ENCODE data around the gene CAMK1D.

The CAMK1D gene

GRCh38 chr10:12377658-12378290, 28.4 kb downstream of the CAMK1D start:
- Mint-ChIP-seq H3K27me3 (no peaks in the 10 kb centered on the region), H3K4me3 (no peak overlapping the region), H3K4me1 (peaks cover 13% of the 10 kb centered on the region), H3K9me3 (no peaks in the 10 kb centered on the region), H3K27ac (peak overlapping the region; percentile 63 to 83)
- no peak for ATAC-seq
- no peak for DNase-seq

- no peak overlapping the region for H3K4me3 Mint-ChIP-seq
- H3K27ac Mint-ChIP-seq: peak overlapping the region in 1 of 2 donors; percentile 48
- no peaks in the 10 kb centered on the region for H3K27me3 Mint-ChIP-seq
- H3K4me1 Mint-ChIP-seq: peaks cover 19% of the 10 kb centered on the region
- no peak for DNase-seq
- peaks cover 7 to 8% of the 10 kb centered on the region in 2 donors for H3K9me3 Mint-ChIP-seq
- ATAC-seq: no peak
These were observed 31.7 kb downstream of the CAMK1D start for GRCh38 chr10:12380999-12381398.

- ATAC-seq (peak; percentile 15), DNase-seq (no peak)
- Mint-ChIP-seq H3K27me3 (no peaks in the 10 kb centered on the region), H3K27ac (peak overlapping the region in 1 of 2 donors; percentile 48), H3K4me1 (peaks cover 19% of the 10 kb centered on the region), H3K9me3 (peaks cover 7 to 8% of the 10 kb centered on the region in 2 donors), H3K4me3 (no peak overlapping the region)
These were observed 32.3 kb downstream of the CAMK1D start for GRCh38 chr10:12381536-12382156.

GRCh38 chr10:12382157-12382548, 32.8 kb downstream of the CAMK1D start:
- peak; percentile 64 for ATAC-seq
- peaks cover 7 to 8% of the 10 kb centered on the region in 2 donors for H3K9me3 Mint-ChIP-seq
- no peak overlapping the region for H3K4me3 Mint-ChIP-seq
- no peak overlapping the region for H3K27ac Mint-ChIP-seq
- no peak for DNase-seq
- no peaks in the 10 kb centered on the region for H3K27me3 Mint-ChIP-seq
- peaks cover 19% of the 10 kb centered on the region for H3K4me1 Mint-ChIP-seq

GRCh38 chr10:12382956-12383531, 33.7 kb downstream of the CAMK1D start:
- H3K9me3 Mint-ChIP-seq: peaks cover 7 to 8% of the 10 kb centered on the region in 2 donors
- ATAC-seq (no peak), DNase-seq (no peak)
- no peaks in the 10 kb centered on the region for H3K27me3 Mint-ChIP-seq
- peaks cover 22% of the 10 kb centered on the region for H3K4me1 Mint-ChIP-seq
- H3K27ac Mint-ChIP-seq: no peak overlapping the region
- no peak overlapping the region for H3K4me3 Mint-ChIP-seq

- ATAC-seq: no peak
- no peak for DNase-seq
- Mint-ChIP-seq H3K4me1 (peaks cover 41% of the 10 kb centered on the region), H3K9me3 (peaks cover 7 to 8% of the 10 kb centered on the region in 2 donors), H3K27ac (no peak overlapping the region), H3K27me3 (no peaks in the 10 kb centered on the region), H3K4me3 (no peak overlapping the region)
These were observed 35.6 kb downstream of the CAMK1D start for GRCh38 chr10:12384906-12385305.

- Mint-ChIP-seq H3K4me3 (no peak overlapping the region), H3K27ac (peak overlapping the region in 1 of 2 donors; percentile 19), H3K27me3 (no peaks in the 10 kb centered on the region), H3K4me1 (peaks cover 40% of the 10 kb centered on the region), H3K9me3 (peaks cover 7 to 8% of the 10 kb centered on the region in 2 donors)
- no peak for DNase-seq
- ATAC-seq: no peak
These were observed 38.3 kb downstream of the CAMK1D start for GRCh38 chr10:12387561-12388210.

- Mint-ChIP-seq H3K27me3 (no peaks in the 10 kb centered on the region), H3K27ac (peak overlapping the region in 1 of 2 donors; percentile 19), H3K4me3 (no peak overlapping the region), H3K9me3 (peaks cover 7 to 8% of the 10 kb centered on the region in 2 donors), H3K4me1 (peaks cover 40% of the 10 kb centered on the region)
- DNase-seq (no peak), ATAC-seq (no peak)
These were observed 39.3 kb downstream of the CAMK1D start for GRCh38 chr10:12388671-12389070.

- no peaks in the 10 kb centered on the region for H3K27me3 Mint-ChIP-seq
- no peak for DNase-seq
- peaks cover 46% of the 10 kb centered on the region for H3K4me1 Mint-ChIP-seq
- H3K9me3 Mint-ChIP-seq: peaks cover 7 to 8% of the 10 kb centered on the region in 2 donors
- H3K4me3 Mint-ChIP-seq: no peak overlapping the region
- no peak overlapping the region for H3K27ac Mint-ChIP-seq
- ATAC-seq: no peak
These were observed 39.9 kb downstream of the CAMK1D start for GRCh38 chr10:12389154-12389734.

GRCh38 chr10:12390733-12391132, 41.4 kb downstream of the CAMK1D start:
- Mint-ChIP-seq H3K27me3 (no peaks in the 10 kb centered on the region), H3K27ac (no peak overlapping the region), H3K4me1 (peaks cover 46% of the 10 kb centered on the region), H3K4me3 (no peak overlapping the region), H3K9me3 (no peaks in the 10 kb centered on the region)
- DNase-seq (no peak), ATAC-seq (no peak)

- no peak overlapping the region for H3K27ac Mint-ChIP-seq
These were observed 41.9 kb downstream of the CAMK1D start for GRCh38 chr10:12391206-12391605.

GRCh38 chr10:12393831-12394230, 44.5 kb downstream of the CAMK1D start:
- no peaks in the 10 kb centered on the region for H3K9me3 Mint-ChIP-seq
- H3K27ac Mint-ChIP-seq: no peak overlapping the region
- no peak overlapping the region for H3K4me3 Mint-ChIP-seq
- DNase-seq: no peak
- no peaks in the 10 kb centered on the region for H3K27me3 Mint-ChIP-seq
- peaks cover 50% of the 10 kb centered on the region for H3K4me1 Mint-ChIP-seq
- no peak for ATAC-seq

More at GRCh38 chr10:12391206-12391605, 41.9 kb downstream of the CAMK1D start:
- Mint-ChIP-seq H3K4me1 (peaks cover 47% of the 10 kb centered on the region), H3K9me3 (no peaks in the 10 kb centered on the region), H3K27me3 (no peaks in the 10 kb centered on the region), H3K4me3 (no peak overlapping the region)
- ATAC-seq (no peak), DNase-seq (no peak)

GRCh38 chr10:12394241-12395033, 45.1 kb downstream of the CAMK1D start:
- peaks cover 44% of the 10 kb centered on the region for H3K4me1 Mint-ChIP-seq
- ATAC-seq (peak; percentile 54), DNase-seq (no peak)
- H3K27ac Mint-ChIP-seq: peak overlapping the region in 1 of 2 donors; percentile 17
- no peak overlapping the region for H3K4me3 Mint-ChIP-seq
- no peaks in the 10 kb centered on the region for H3K27me3 Mint-ChIP-seq
- H3K9me3 Mint-ChIP-seq: no peaks in the 10 kb centered on the region

- H3K9me3 Mint-ChIP-seq: no peaks in the 10 kb centered on the region
- ATAC-seq (no peak), DNase-seq (no peak)
- H3K27ac Mint-ChIP-seq: no peak overlapping the region
- no peaks in the 10 kb centered on the region for H3K27me3 Mint-ChIP-seq
- H3K4me3 Mint-ChIP-seq: no peak overlapping the region
- peaks cover 28% of the 10 kb centered on the region for H3K4me1 Mint-ChIP-seq
These were observed 46.7 kb downstream of the CAMK1D start for GRCh38 chr10:12396093-12396492.

GRCh38 chr10:12396567-12396966, 47.2 kb downstream of the CAMK1D start:
- peaks cover 27% of the 10 kb centered on the region for H3K4me1 Mint-ChIP-seq

More at GRCh38 chr10:12396567-12396966, 47.2 kb downstream of the CAMK1D start:
- no peak for DNase-seq
- Mint-ChIP-seq H3K9me3 (no peaks in the 10 kb centered on the region), H3K27me3 (no peaks in the 10 kb centered on the region), H3K27ac (peak overlapping the region in 1 of 2 donors; percentile 38), H3K4me3 (no peak overlapping the region)
- ATAC-seq: no peak
